Measurements from ENCODE around the gene ELAVL3.

The ELAVL3 gene

GRCh38 chr19:11446271-11446651, 34.6 kb downstream of the ELAVL3 start:
- H2AFZ ChIP-seq (ENCODE audit: low read length): no peak overlapping the region
- no peaks in the 10 kb centered on the region for H3F3A ChIP-seq (ENCODE audit: low read depth)
- H3K79me2 ChIP-seq (ENCODE audit: insufficient read depth, low read length): peaks cover 10% of the 10 kb centered on the region; the same call in 1 of the 2 replicates
- no peak overlapping the region for H3K4me2 ChIP-seq (ENCODE audit: low read depth, low read length, poor library complexity, severe bottlenecking)
- H3K4me3 ChIP-seq (ENCODE audit: low read length, poor library complexity, severe bottlenecking): no peak overlapping the region
- no peak overlapping the region for H3K9ac ChIP-seq (ENCODE audit: low read depth, low read length, poor library complexity, severe bottlenecking)
- peaks cover 12% of the 10 kb centered on the region for H3K4me1 ChIP-seq (ENCODE audit: insufficient read depth, low read length, poor library complexity, severe bottlenecking)
- no peaks in the 10 kb centered on the region for H3K27me3 ChIP-seq (ENCODE audit: insufficient read depth, low read length, poor library complexity, severe bottlenecking)
- TF ChIP-seq EZH2phosphoT487 (IDR thresholded peaks at IDR 0.05; ENCODE audit: borderline replicate concordance) (no peak), CTCF (conservative IDR thresholded peaks at IDR 0.05; ENCODE audit: low read length) (no peak)
- no peaks in the 10 kb centered on the region for H3K9me2 ChIP-seq (replicated peaks; ENCODE audit: low read depth, low read length)
- H3K36me3 ChIP-seq (ENCODE audit: insufficient read depth, low read length): peaks cover 49% of the 10 kb centered on the region; the same call in 1 of the 2 replicates
- no peaks in the 10 kb centered on the region for H3K9me3 ChIP-seq (ENCODE audit: insufficient read depth, low read depth, low read length)
- peaks cover 5% of the 10 kb centered on the region for H4K20me1 ChIP-seq (ENCODE audit: insufficient read depth, low read length, poor library complexity, severe bottlenecking)

GRCh38 chr19:11445141-11445540, 35.7 kb downstream of the ELAVL3 start:
- H3K9ac ChIP-seq (ENCODE audit: low read depth, low read length, poor library complexity, severe bottlenecking): no peak overlapping the region
- H4K20me1 ChIP-seq (ENCODE audit: insufficient read depth, low read length, poor library complexity, severe bottlenecking): peaks cover 12% of the 10 kb centered on the region
- no peak overlapping the region for H3K4me2 ChIP-seq (ENCODE audit: low read depth, low read length, poor library complexity, severe bottlenecking)
- peaks cover 53% of the 10 kb centered on the region; the same call in 1 of the 2 replicates for H3K36me3 ChIP-seq (ENCODE audit: insufficient read depth, low read length)
- TF ChIP-seq CTCF (conservative IDR thresholded peaks at IDR 0.05; ENCODE audit: low read length): no peak
- TF ChIP-seq EZH2phosphoT487 (IDR thresholded peaks at IDR 0.05; ENCODE audit: borderline replicate concordance): no peak
- H3K9me3 ChIP-seq (ENCODE audit: insufficient read depth, low read depth, low read length): no peaks in the 10 kb centered on the region
- no peak overlapping the region for H3K4me3 ChIP-seq (ENCODE audit: low read length, poor library complexity, severe bottlenecking)
- H3F3A ChIP-seq (ENCODE audit: low read depth): no peaks in the 10 kb centered on the region
- no peak overlapping the region for H2AFZ ChIP-seq (ENCODE audit: low read length)
- H3K9me2 ChIP-seq (replicated peaks; ENCODE audit: low read depth, low read length): no peaks in the 10 kb centered on the region
- no peaks in the 10 kb centered on the region for H3K27me3 ChIP-seq (ENCODE audit: insufficient read depth, low read length, poor library complexity, severe bottlenecking)
- H3K79me2 ChIP-seq (ENCODE audit: insufficient read depth, low read length): peaks cover 16% of the 10 kb centered on the region; the same call in 1 of the 2 replicates
- peaks cover 13% of the 10 kb centered on the region for H3K4me1 ChIP-seq (ENCODE audit: insufficient read depth, low read length, poor library complexity, severe bottlenecking)

GRCh38 chr19:11444059-11444458, 36.8 kb downstream of the ELAVL3 start:
- TF ChIP-seq EZH2phosphoT487 (IDR thresholded peaks at IDR 0.05; ENCODE audit: borderline replicate concordance) (no peak), CTCF (conservative IDR thresholded peaks at IDR 0.05; ENCODE audit: low read length) (no peak)
- no peak overlapping the region for H3K4me2 ChIP-seq (ENCODE audit: low read depth, low read length, poor library complexity, severe bottlenecking)
- no peaks in the 10 kb centered on the region for H3K9me3 ChIP-seq (ENCODE audit: insufficient read depth, low read depth, low read length)
- no peaks in the 10 kb centered on the region for H3K9me2 ChIP-seq (replicated peaks; ENCODE audit: low read depth, low read length)
- no peak overlapping the region for H3K4me3 ChIP-seq (ENCODE audit: low read length, poor library complexity, severe bottlenecking)
- peak overlapping the region; percentile 32 for H3K9ac ChIP-seq (ENCODE audit: low read depth, low read length, poor library complexity, severe bottlenecking)
- H3K27me3 ChIP-seq (ENCODE audit: insufficient read depth, low read length, poor library complexity, severe bottlenecking): no peaks in the 10 kb centered on the region
- H2AFZ ChIP-seq (ENCODE audit: low read length): no peak overlapping the region
- no peaks in the 10 kb centered on the region for H3F3A ChIP-seq (ENCODE audit: low read depth)
- peaks cover 12% of the 10 kb centered on the region for H4K20me1 ChIP-seq (ENCODE audit: insufficient read depth, low read length, poor library complexity, severe bottlenecking)
- peaks cover 16% of the 10 kb centered on the region; the same call in 1 of the 2 replicates for H3K79me2 ChIP-seq (ENCODE audit: insufficient read depth, low read length)
- peaks cover 48% of the 10 kb centered on the region; the same call in 1 of the 2 replicates for H3K36me3 ChIP-seq (ENCODE audit: insufficient read depth, low read length)
- peaks cover 13% of the 10 kb centered on the region for H3K4me1 ChIP-seq (ENCODE audit: insufficient read depth, low read length, poor library complexity, severe bottlenecking)

Measured in Loucy (cell line).